Measurements from ENCODE around the gene PGF.

Gene PGF

DNA sequence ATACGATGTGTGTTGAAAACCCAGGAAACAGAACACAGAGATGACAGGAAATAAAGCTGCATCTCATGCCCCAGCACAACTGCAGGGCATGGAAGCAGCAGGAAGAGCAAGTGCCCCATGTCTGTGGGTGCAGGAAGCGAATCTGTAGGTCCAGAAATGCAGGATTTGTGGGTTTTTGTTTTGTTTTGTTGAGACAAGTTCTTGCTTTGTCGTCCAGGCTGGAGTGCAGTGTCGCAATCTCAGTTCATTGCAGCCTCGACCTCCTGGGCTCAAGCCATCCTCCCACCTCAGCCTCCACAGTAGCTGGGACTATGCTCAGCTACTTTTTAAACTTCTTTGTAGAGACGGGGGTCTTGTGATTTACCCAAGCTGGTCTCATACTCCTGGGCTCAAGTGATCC lies 26.2 kb downstream of the PGF start:
- H3K4me1 ChIP-seq (ENCODE audit: control insufficient read depth, insufficient read depth, low read length): peaks cover 4% of the 10 kb centered on the region
- no peak overlapping the region for H3K27ac ChIP-seq (ENCODE audit: low read length)
- H3K9ac ChIP-seq (ENCODE audit: low read length in 2 of 2): no peak overlapping the region
- H3K4me3 ChIP-seq (ENCODE audit: low read length in 2 of 2): no peak overlapping the region
- no peaks in the 10 kb centered on the region for H3K9me3 ChIP-seq (ENCODE audit: control insufficient read depth in 2 of 2, low read length in 2 of 2)
- no peaks in the 10 kb centered on the region for H3K27me3 ChIP-seq (ENCODE audit: control insufficient read depth in 1 of 2, insufficient read depth in 2 of 2, low read length in 2 of 2)
- no peaks in the 10 kb centered on the region for H3K36me3 ChIP-seq (ENCODE audit: control insufficient read depth in 2 of 2, insufficient read depth in 2 of 2, low read length in 2 of 2)

- Histone ChIP-seq H3K9ac (ENCODE audit: low read length in 2 of 2) (no peak overlapping the region), H3K27ac (ENCODE audit: low read length) (no peak overlapping the region), H3K9me3 (ENCODE audit: control insufficient read depth in 2 of 2, low read length in 2 of 2) (no peaks in the 10 kb centered on the region), H3K36me3 (ENCODE audit: control insufficient read depth in 2 of 2, insufficient read depth in 2 of 2, low read length in 2 of 2) (no peaks in the 10 kb centered on the region), H3K4me3 (ENCODE audit: low read length in 2 of 2) (no peak overlapping the region), H3K4me1 (ENCODE audit: control insufficient read depth, insufficient read depth, low read length) (peaks cover 7% of the 10 kb centered on the region), H3K27me3 (ENCODE audit: control insufficient read depth in 1 of 2, insufficient read depth in 2 of 2, low read length in 2 of 2) (no peaks in the 10 kb centered on the region)
Measured at GRCh38 chr14:74927225-74927624, 28.2 kb downstream of the PGF start.

- no peak overlapping the region for H3K27ac ChIP-seq (ENCODE audit: low read length)
- H3K9me3 ChIP-seq (ENCODE audit: control insufficient read depth in 2 of 2, low read length in 2 of 2): no peaks in the 10 kb centered on the region
- H3K27me3 ChIP-seq (ENCODE audit: control insufficient read depth in 1 of 2, insufficient read depth in 2 of 2, low read length in 2 of 2): no peaks in the 10 kb centered on the region
- H3K4me3 ChIP-seq (ENCODE audit: low read length in 2 of 2): no peak overlapping the region
- H3K4me1 ChIP-seq (ENCODE audit: control insufficient read depth, insufficient read depth, low read length): peaks cover 9% of the 10 kb centered on the region
- no peak overlapping the region for H3K9ac ChIP-seq (ENCODE audit: low read length in 2 of 2)
- H3K36me3 ChIP-seq (ENCODE audit: control insufficient read depth in 2 of 2, insufficient read depth in 2 of 2, low read length in 2 of 2): no peaks in the 10 kb centered on the region
Measured at GRCh38 chr14:74924061-74924460, 31.3 kb downstream of the PGF start.

DNA sequence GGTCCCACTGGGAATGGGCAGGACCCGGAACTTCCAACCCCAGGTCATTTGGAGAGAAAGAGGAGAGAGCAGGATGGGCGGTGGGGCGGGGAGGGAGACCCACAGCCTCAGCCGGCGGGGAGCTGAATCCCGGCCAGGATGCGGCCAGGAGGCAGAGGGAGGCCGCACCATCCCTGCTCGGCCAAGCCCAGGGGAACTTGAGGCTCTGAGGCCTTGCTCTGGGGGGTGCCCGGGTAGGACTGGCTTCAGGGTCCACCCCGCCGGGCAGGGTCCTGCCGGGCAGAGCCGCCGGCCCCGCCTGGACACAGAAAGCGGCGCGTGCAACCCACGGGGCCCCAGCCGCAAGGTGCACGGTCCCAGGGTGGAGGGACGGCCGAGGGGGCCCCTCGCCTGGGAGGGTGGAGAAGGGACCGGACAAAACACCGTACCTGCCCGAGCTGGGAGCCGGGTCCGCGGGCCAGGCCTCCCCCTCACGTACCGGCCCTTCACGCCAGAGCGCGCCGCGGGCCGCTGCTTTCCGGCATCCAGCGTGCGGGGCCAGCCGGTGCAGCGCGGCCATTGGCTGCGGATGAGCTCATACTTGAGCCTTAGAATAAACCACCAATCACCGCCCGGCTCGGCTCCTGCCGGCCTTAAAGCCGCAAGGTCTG lies 32.5 kb downstream of the PGF start, which contains the start of gene RPS6KL1:
TSS of gene RPS6KL1 (minus strand) at position 509 of the 650 bp plus-strand sequence. CDS start 1,719 bp downstream, outside the sequence.
- H3K4me3 ChIP-seq (ENCODE audit: low read length in 2 of 2): peak within 1 kb of the TSS; percentile 60 to 82
- H3K9me3 ChIP-seq (ENCODE audit: control insufficient read depth in 2 of 2, low read length in 2 of 2): no peaks in the 10 kb centered on the region
- no peaks in the 10 kb centered on the region for H3K36me3 ChIP-seq (ENCODE audit: control insufficient read depth in 2 of 2, insufficient read depth in 2 of 2, low read length in 2 of 2)
- H3K27ac ChIP-seq (ENCODE audit: low read length): peak within 1 kb of the TSS; percentile 37
- peak within 1 kb of the TSS; percentile 73 to 82 for H3K9ac ChIP-seq (ENCODE audit: low read length in 2 of 2)
- H3K27me3 ChIP-seq (ENCODE audit: control insufficient read depth in 1 of 2, insufficient read depth in 2 of 2, low read length in 2 of 2): no peaks in the 10 kb centered on the region
- peaks cover 14% of the 10 kb centered on the region for H3K4me1 ChIP-seq (ENCODE audit: control insufficient read depth, insufficient read depth, low read length)

GRCh38 chr14:74921987-74922751 lies 33.2 kb downstream of the PGF start:
- Histone ChIP-seq H3K27ac (ENCODE audit: low read length) (peak overlapping the region; percentile 37), H3K27me3 (ENCODE audit: control insufficient read depth in 1 of 2, insufficient read depth in 2 of 2, low read length in 2 of 2) (no peaks in the 10 kb centered on the region), H3K36me3 (ENCODE audit: control insufficient read depth in 2 of 2, insufficient read depth in 2 of 2, low read length in 2 of 2) (no peaks in the 10 kb centered on the region), H3K9me3 (ENCODE audit: control insufficient read depth in 2 of 2, low read length in 2 of 2) (no peaks in the 10 kb centered on the region), H3K4me1 (ENCODE audit: control insufficient read depth, insufficient read depth, low read length) (peaks cover 19% of the 10 kb centered on the region), H3K4me3 (ENCODE audit: low read length in 2 of 2) (peak overlapping the region; percentile 60 to 82), H3K9ac (ENCODE audit: low read length in 2 of 2) (peak overlapping the region; percentile 73 to 82)

- H3K4me3 ChIP-seq (ENCODE audit: low read length in 2 of 2): no peak overlapping the region
Measured at GRCh38 chr14:74921053-74921620, 34.3 kb downstream of the PGF start.

GRCh38 chr14:74920281-74920680 lies 35.1 kb downstream of the PGF start:
- Histone ChIP-seq H3K4me3 (ENCODE audit: low read length in 2 of 2) (no peak overlapping the region), H3K4me1 (ENCODE audit: control insufficient read depth, insufficient read depth, low read length) (peaks cover 27% of the 10 kb centered on the region), H3K27ac (ENCODE audit: low read length) (no peak overlapping the region), H3K36me3 (ENCODE audit: control insufficient read depth in 2 of 2, insufficient read depth in 2 of 2, low read length in 2 of 2) (peaks cover 0 to 2% of the 10 kb centered on the region in 2 donors), H3K9ac (ENCODE audit: low read length in 2 of 2) (no peak overlapping the region), H3K9me3 (ENCODE audit: control insufficient read depth in 2 of 2, low read length in 2 of 2) (no peaks in the 10 kb centered on the region), H3K27me3 (ENCODE audit: control insufficient read depth in 1 of 2, insufficient read depth in 2 of 2, low read length in 2 of 2) (no peaks in the 10 kb centered on the region)

More at GRCh38 chr14:74921053-74921620, 34.3 kb downstream of the PGF start:
- no peaks in the 10 kb centered on the region for H3K9me3 ChIP-seq (ENCODE audit: control insufficient read depth in 2 of 2, low read length in 2 of 2)
- peaks cover 27% of the 10 kb centered on the region for H3K4me1 ChIP-seq (ENCODE audit: control insufficient read depth, insufficient read depth, low read length)
- no peaks in the 10 kb centered on the region for H3K27me3 ChIP-seq (ENCODE audit: control insufficient read depth in 1 of 2, insufficient read depth in 2 of 2, low read length in 2 of 2)
- H3K27ac ChIP-seq (ENCODE audit: low read length): no peak overlapping the region
- H3K36me3 ChIP-seq (ENCODE audit: control insufficient read depth in 2 of 2, insufficient read depth in 2 of 2, low read length in 2 of 2): peaks cover 0 to 2% of the 10 kb centered on the region in 2 donors
- no peak overlapping the region for H3K9ac ChIP-seq (ENCODE audit: low read length in 2 of 2)

DNA sequence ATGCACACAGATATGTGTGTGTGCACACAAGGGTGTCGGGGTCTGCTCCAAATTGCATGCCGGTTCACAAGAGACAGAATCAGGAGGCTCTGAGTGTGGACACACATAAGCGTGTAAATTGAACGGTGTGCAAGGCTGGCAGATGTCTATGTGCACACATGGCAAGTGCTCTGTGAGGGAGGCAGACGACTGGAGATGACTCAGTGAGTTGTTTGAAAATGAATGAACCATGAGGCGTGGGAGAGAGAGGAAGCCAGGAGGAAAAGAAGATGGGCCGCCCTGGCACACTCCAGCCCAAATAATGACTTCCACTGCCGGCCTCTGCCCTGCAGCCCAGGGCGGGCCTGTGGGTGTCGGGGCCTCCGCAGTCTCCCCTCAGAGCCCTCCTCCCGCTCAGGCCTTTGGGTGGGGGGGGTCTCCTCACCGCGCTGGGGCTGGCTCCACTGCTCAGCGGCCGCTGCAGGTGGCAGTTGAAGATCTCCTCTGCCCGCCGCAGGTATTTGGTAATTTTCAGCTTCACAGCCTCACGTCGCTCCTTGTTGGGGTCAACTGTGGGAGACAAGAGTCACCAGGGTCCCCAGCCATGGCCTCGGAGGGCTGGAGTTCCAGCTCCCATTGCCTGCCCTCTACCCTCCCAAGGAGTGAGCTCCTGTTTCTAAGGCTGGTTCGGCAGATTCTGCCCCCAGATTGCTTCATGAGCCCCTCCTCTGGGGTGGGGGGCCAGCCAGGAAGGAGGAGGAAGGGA lies 35.8 kb downstream of the PGF start:
- peaks cover 27% of the 10 kb centered on the region for H3K4me1 ChIP-seq (ENCODE audit: control insufficient read depth, insufficient read depth, low read length)
- no peak overlapping the region for H3K27ac ChIP-seq (ENCODE audit: low read length)

GRCh38 chr14:74918380-74918779 lies 37.0 kb downstream of the PGF start:
- H3K4me3 ChIP-seq (ENCODE audit: low read length in 2 of 2): no peak overlapping the region
- no peak overlapping the region for H3K9ac ChIP-seq (ENCODE audit: low read length in 2 of 2)
- H3K27me3 ChIP-seq (ENCODE audit: control insufficient read depth in 1 of 2, insufficient read depth in 2 of 2, low read length in 2 of 2): no peaks in the 10 kb centered on the region
- H3K36me3 ChIP-seq (ENCODE audit: control insufficient read depth in 2 of 2, insufficient read depth in 2 of 2, low read length in 2 of 2): peaks cover 0 to 2% of the 10 kb centered on the region in 2 donors
- H3K9me3 ChIP-seq (ENCODE audit: control insufficient read depth in 2 of 2, low read length in 2 of 2): no peaks in the 10 kb centered on the region
- H3K27ac ChIP-seq (ENCODE audit: low read length): no peak overlapping the region
- peaks cover 27% of the 10 kb centered on the region for H3K4me1 ChIP-seq (ENCODE audit: control insufficient read depth, insufficient read depth, low read length)

More for the DNA sequence above, 35.8 kb downstream of the PGF start:
- H3K27me3 ChIP-seq (ENCODE audit: control insufficient read depth in 1 of 2, insufficient read depth in 2 of 2, low read length in 2 of 2): no peaks in the 10 kb centered on the region
- no peaks in the 10 kb centered on the region for H3K9me3 ChIP-seq (ENCODE audit: control insufficient read depth in 2 of 2, low read length in 2 of 2)
- H3K4me3 ChIP-seq (ENCODE audit: low read length in 2 of 2): no peak overlapping the region
- H3K36me3 ChIP-seq (ENCODE audit: control insufficient read depth in 2 of 2, insufficient read depth in 2 of 2, low read length in 2 of 2): peaks cover 0 to 2% of the 10 kb centered on the region in 2 donors
- no peak overlapping the region for H3K9ac ChIP-seq (ENCODE audit: low read length in 2 of 2)

DNA sequence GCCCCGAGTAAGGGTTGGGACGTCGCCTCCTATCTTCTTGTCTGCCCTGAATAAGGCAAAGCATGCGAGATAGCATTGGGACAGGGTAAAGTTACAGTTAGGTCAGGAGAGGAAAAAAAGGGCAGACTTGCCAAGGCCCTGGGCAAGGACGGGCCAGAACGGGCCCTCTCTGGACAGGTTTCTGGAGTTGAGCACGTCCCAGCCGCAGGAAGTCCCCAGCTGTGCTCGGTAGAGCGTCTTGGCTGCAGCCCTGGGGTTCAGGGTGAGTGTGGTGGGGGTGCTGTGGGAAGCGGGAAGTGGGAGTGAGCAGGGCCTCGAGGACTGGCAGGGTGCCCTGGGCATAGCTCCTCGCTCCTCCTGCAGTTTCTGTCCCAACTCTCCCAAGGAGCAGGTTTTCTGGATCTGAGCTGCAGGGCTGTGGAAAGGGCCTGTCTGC lies 37.7 kb downstream of the PGF start:
- Histone ChIP-seq H3K4me3 (ENCODE audit: low read length in 2 of 2) (no peak overlapping the region), H3K4me1 (ENCODE audit: control insufficient read depth, insufficient read depth, low read length) (peaks cover 24% of the 10 kb centered on the region)

More for the DNA sequence above, 37.7 kb downstream of the PGF start:
- no peaks in the 10 kb centered on the region for H3K9me3 ChIP-seq (ENCODE audit: control insufficient read depth in 2 of 2, low read length in 2 of 2)
- no peak overlapping the region for H3K9ac ChIP-seq (ENCODE audit: low read length in 2 of 2)
- H3K27ac ChIP-seq (ENCODE audit: low read length): peak overlapping the region; percentile 41
- H3K27me3 ChIP-seq (ENCODE audit: control insufficient read depth in 1 of 2, insufficient read depth in 2 of 2, low read length in 2 of 2): no peaks in the 10 kb centered on the region
- peaks cover 0 to 2% of the 10 kb centered on the region in 2 donors for H3K36me3 ChIP-seq (ENCODE audit: control insufficient read depth in 2 of 2, insufficient read depth in 2 of 2, low read length in 2 of 2)
